Measurements from ENCODE around the gene SHH.

DNA sequence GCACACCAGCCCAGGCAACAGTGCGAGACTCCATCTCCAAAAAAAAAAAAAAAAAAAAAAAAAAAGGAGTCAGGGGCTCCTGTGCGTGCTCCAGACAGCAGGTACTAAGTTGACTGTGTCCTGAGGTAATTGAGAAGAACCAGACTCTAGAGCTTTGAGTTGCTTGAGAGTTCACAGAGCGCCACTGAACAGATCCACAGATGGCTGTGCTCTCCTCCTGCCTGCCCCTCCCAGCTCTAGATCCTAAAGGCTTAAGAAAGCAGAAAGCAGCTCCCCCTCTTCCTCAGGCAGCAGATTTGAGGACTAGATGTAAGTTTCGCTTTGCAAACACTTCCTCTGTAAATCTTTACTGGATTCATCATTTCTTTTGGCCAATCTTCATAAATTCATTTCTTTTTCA is 38.7 kb downstream of the SHH start:
- TF ChIP-seq, protein P1, sequence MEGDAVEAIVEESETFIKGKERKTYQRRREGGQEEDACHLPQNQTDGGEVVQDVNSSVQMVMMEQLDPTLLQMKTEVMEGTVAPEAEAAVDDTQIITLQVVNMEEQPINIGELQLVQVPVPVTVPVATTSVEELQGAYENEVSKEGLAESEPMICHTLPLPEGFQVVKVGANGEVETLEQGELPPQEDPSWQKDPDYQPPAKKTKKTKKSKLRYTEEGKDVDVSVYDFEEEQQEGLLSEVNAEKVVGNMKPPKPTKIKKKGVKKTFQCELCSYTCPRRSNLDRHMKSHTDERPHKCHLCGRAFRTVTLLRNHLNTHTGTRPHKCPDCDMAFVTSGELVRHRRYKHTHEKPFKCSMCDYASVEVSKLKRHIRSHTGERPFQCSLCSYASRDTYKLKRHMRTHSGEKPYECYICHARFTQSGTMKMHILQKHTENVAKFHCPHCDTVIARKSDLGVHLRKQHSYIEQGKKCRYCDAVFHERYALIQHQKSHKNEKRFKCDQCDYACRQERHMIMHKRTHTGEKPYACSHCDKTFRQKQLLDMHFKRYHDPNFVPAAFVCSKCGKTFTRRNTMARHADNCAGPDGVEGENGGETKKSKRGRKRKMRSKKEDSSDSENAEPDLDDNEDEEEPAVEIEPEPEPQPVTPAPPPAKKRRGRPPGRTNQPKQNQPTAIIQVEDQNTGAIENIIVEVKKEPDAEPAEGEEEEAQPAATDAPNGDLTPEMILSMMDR (IDR thresholded peaks at IDR 0.05; ENCODE audit: insufficient read depth, low read length, poor library complexity, severe bottlenecking): no peak
- no peak for TF ChIP-seq EZH2phosphoT487 (conservative IDR thresholded peaks at IDR 0.05; ENCODE audit: low read length)
